Hepatocyte (in vitro differentiated cells): ENCODE data around the gene IFI44L. TPM values are rescaled to one million over a fixed set of nuclear protein-coding genes. Genes with fewer than 3 reads are reported as not detected.

Experiments used
- DNase-seq: peaks from one replicate; pipeline ENCODE4 v3.0.0-alpha.2; 2016; ENCODE audit warnings: low spot score
- H2AFZ ChIP-seq: fragments of 200-600 bp; sonication (generic); 2 replicates; pipeline ENCODE4 v1.6.0; 2016; ENCODE audit warnings: antibody characterized with exemption, mild to moderate bottlenecking
- H3K27ac ChIP-seq: fragments of 200-600 bp; sonication (generic); 2 replicates; pipeline ENCODE4 v1.5.1; 2016; ENCODE audit warnings: mild to moderate bottlenecking
- H3K27me3 ChIP-seq: fragments of 200-600 bp; sonication (generic); 2 replicates; pipeline ENCODE4 v1.6.1; 2016
- H3K36me3 ChIP-seq: fragments of 200-600 bp; sonication (generic); replicated peaks from 2 replicates; pipeline ENCODE4 v1.5.1; 2016; ENCODE audit warnings: low read depth; ENCODE audit not compliant: insufficient read depth
- H3K4me1 ChIP-seq: fragments of 200-600 bp; sonication (generic); 2 replicates; pipeline ENCODE4 v1.5.1; 2016; ENCODE audit warnings: mild to moderate bottlenecking, moderate library complexity; ENCODE audit not compliant: insufficient read depth
- H3K4me2 ChIP-seq: fragments of 200-600 bp; sonication (generic); 2 replicates; pipeline ENCODE4 v1.6.0; 2016
- H3K4me3 ChIP-seq: fragments of 200-600 bp; sonication (generic); 2 replicates; pipeline ENCODE4 v1.5.1; 2016; ENCODE audit warnings: mild to moderate bottlenecking
- H3K79me2 ChIP-seq: fragments of 200-600 bp; sonication (generic); 2 replicates; pipeline ENCODE4 v1.6.0; 2017; ENCODE audit warnings: mild to moderate bottlenecking
- H3K9me2 ChIP-seq: fragments of 200-600 bp; sonication (generic); replicated peaks from 2 replicates; pipeline ENCODE4 v1.6.0; 2017; ENCODE audit warnings: mild to moderate bottlenecking; ENCODE audit not compliant: insufficient read depth
- H3K9me3 ChIP-seq: fragments of 200-600 bp; sonication (generic); 2 replicates; pipeline ENCODE4 v1.5.1; 2016; ENCODE audit warnings: low read depth, mild to moderate bottlenecking
- H4K20me1 ChIP-seq: fragments of 200-600 bp; sonication (generic); 2 replicates; pipeline ENCODE4 v1.6.0; 2016; ENCODE audit warnings: mild to moderate bottlenecking; ENCODE audit not compliant: insufficient read depth, poor library complexity, severe bottlenecking
- CTCF ChIP-seq: fragments of 200-600 bp; sonication (generic); IDR thresholded peaks from 2 replicates; pipeline ENCODE4 v1.5.1; 2016; ENCODE audit warnings: antibody characterized with exemption, mild to moderate bottlenecking; ENCODE audit not compliant: poor library complexity
- EZH2 ChIP-seq: fragments of 200-600 bp; sonication (generic); IDR thresholded peaks from 2 replicates; pipeline ENCODE4 v1.6.1; 2016; ENCODE audit warnings: antibody characterized with exemption, mild to moderate bottlenecking, borderline replicate concordance
- EZH2phosphoT487 ChIP-seq: fragments of 200-600 bp; sonication (generic); IDR thresholded peaks from one replicate; pipeline ENCODE4 v1.6.1; 2018; ENCODE audit warnings: antibody characterized with exemption, mild to moderate bottlenecking, low read depth, moderate library complexity; ENCODE audit not compliant: unreplicated experiment, severe bottlenecking
- WGBS: methylation state at CpG from one replicate; pipeline ENCODE4 v1.1.6; 2016; ENCODE audit warnings: low lambda C conversion rate; ENCODE audit errors: missing lambda C conversion rate; 5-methylcytosine and 5-hydroxymethylcytosine counted together
- polyA plus RNA-seq: library from polyadenylated mRNA; unstranded; fragments of >200 nt; fragmentation: Nextera tagmentation; extraction: Ambion mirVana; gene quantifications from 2 replicates; pipeline ENCODE4 v1.2.1, GENCODE V29; 2016
- total RNA-seq: library from RNA; depleted of rRNA; stranded (reverse); fragments of >200 nt; gene quantifications from 2 replicates; pipeline ENCODE4 v1.2.3, GENCODE V29; 2014

IFI44L gene
- total and polyA plus RNA-seq, 2 experiments from 2014 or later: 0.19 to 2.6 TPM

GRCh38 chr1:78651241-78651640 lies 31.0 kb downstream of the IFI44L start:
- H3K4me1 ChIP-seq: no peaks in the 10 kb centered on the region
- H3K9me2 ChIP-seq: no peaks in the 10 kb centered on the region
- H3K36me3 ChIP-seq: no peaks in the 10 kb centered on the region
- WGBS: 89% methylated on average over 12 of the region's 12 CpGs
- no peak for TF ChIP-seq EZH2phosphoT487
- TF ChIP-seq CTCF: no peak
- no peak for TF ChIP-seq EZH2
- DNase-seq: no peak
- no peak overlapping the region for H2AFZ ChIP-seq
- H3K4me3 ChIP-seq: no peak overlapping the region
- no peaks in the 10 kb centered on the region for H3K27me3 ChIP-seq
- no peaks in the 10 kb centered on the region for H3K79me2 ChIP-seq
- peak overlapping the region; percentile 61 for H3K4me2 ChIP-seq
- no peaks in the 10 kb centered on the region for H4K20me1 ChIP-seq
- H3K27ac ChIP-seq: no peak overlapping the region
- H3K9me3 ChIP-seq: no peaks in the 10 kb centered on the region

GRCh38 chr1:78652019-78652560 lies 31.8 kb downstream of the IFI44L start:
- Histone ChIP-seq H3K4me1 (no peaks in the 10 kb centered on the region), H3K9me3 (no peaks in the 10 kb centered on the region), H3K4me3 (no peak overlapping the region), H3K27ac (no peak overlapping the region), H3K9me2 (no peaks in the 10 kb centered on the region), H4K20me1 (no peaks in the 10 kb centered on the region), H3K4me2 (no peak overlapping the region), H3K27me3 (no peaks in the 10 kb centered on the region), H3K79me2 (no peaks in the 10 kb centered on the region), H2AFZ (no peak overlapping the region), H3K36me3 (no peaks in the 10 kb centered on the region)
- WGBS: 88% methylated on average over 17 of the region's 17 CpGs
- DNase-seq: no peak
- TF ChIP-seq EZH2phosphoT487 (no peak), EZH2 (no peak), CTCF (no peak)

GRCh38 chr1:78658901-78659300 lies 38.7 kb downstream of the IFI44L start:
- peaks cover 6% of the 10 kb centered on the region for H3K27me3 ChIP-seq
- TF ChIP-seq CTCF: no peak
- no peak for TF ChIP-seq EZH2
- no peak for TF ChIP-seq EZH2phosphoT487
- no peak overlapping the region for H2AFZ ChIP-seq
- no peak for DNase-seq
- H4K20me1 ChIP-seq: no peaks in the 10 kb centered on the region
- no peak overlapping the region for H3K4me2 ChIP-seq
- H3K9me2 ChIP-seq: no peaks in the 10 kb centered on the region
- H3K79me2 ChIP-seq: no peaks in the 10 kb centered on the region
- H3K4me1 ChIP-seq: no peaks in the 10 kb centered on the region
- H3K36me3 ChIP-seq: no peaks in the 10 kb centered on the region
- no peak overlapping the region for H3K27ac ChIP-seq
- no peak overlapping the region for H3K4me3 ChIP-seq
- 93% methylated on average over 1 of the region's 1 CpG for whole genome bisulfite sequencing
- H3K9me3 ChIP-seq: no peaks in the 10 kb centered on the region
